DND-41 (cell line): Measurements from ENCODE around the gene DIAPH1.

Experiments used
- ATAC-seq: fragments of 200-7000 bp; cut with Tn5 transposase; 3 replicates; pipeline ENCODE4 v1.9.1; 2021; ENCODE audit warnings: low read depth; ENCODE audit not compliant: insufficient read depth
- DNase-seq: peaks from one replicate; pipeline ENCODE4 v3.0.0-alpha.2; 2020
- H2AFZ ChIP-seq: 2 replicates; pipeline ENCODE4 v1.6.0; 2012; ENCODE audit warnings: low read depth, low read length
- H3K27ac ChIP-seq: 2 replicates; pipeline ENCODE4 v1.5.1; 2012; ENCODE audit warnings: low read length, inconsistent platforms
- H3K27me3 ChIP-seq: fragments of 200-600 bp; sonication (generic); 2 replicates; pipeline ENCODE4 v1.6.0; 2012; ENCODE audit warnings: low read length, mild to moderate bottlenecking, inconsistent platforms; ENCODE audit not compliant: insufficient read depth, poor library complexity
- H3K36me3 ChIP-seq: 2 replicates; pipeline ENCODE4 v1.5.1; 2012; ENCODE audit warnings: low read length, inconsistent platforms; ENCODE audit not compliant: insufficient read depth
- H3K4me1 ChIP-seq: 2 replicates; pipeline ENCODE4 v1.5.1; 2012; ENCODE audit warnings: mild to moderate bottlenecking, low read length; ENCODE audit not compliant: insufficient read depth
- H3K4me2 ChIP-seq: 2 replicates; pipeline ENCODE4 v1.6.0; 2012; ENCODE audit warnings: mild to moderate bottlenecking, moderate library complexity, low read length, inconsistent platforms; ENCODE audit not compliant: insufficient read depth
- H3K4me3 ChIP-seq, 2 experiments: fragments of 200-600 bp in 1 of 2; shearing (Covaris generic) in 1 of 2; 2 replicates each; pipeline ENCODE4 v1.5.1; 2012 to 2016; ENCODE audit warnings: inconsistent platforms in 2 of 2, low read length in 2 of 2, mild to moderate bottlenecking in 2 of 2, low read depth in 1 of 2, moderate library complexity in 1 of 2
- H3K79me2 ChIP-seq: 2 replicates; pipeline ENCODE4 v1.6.0; 2012; ENCODE audit warnings: low read length, inconsistent platforms; ENCODE audit not compliant: insufficient read depth
- H3K9ac ChIP-seq: 2 replicates; pipeline ENCODE4 v1.6.0; 2012; ENCODE audit warnings: low read depth, mild to moderate bottlenecking, inconsistent platforms, low read length, moderate library complexity
- H3K9me3 ChIP-seq: 2 replicates; pipeline ENCODE4 v1.5.1; 2012; ENCODE audit warnings: low read length, moderate library complexity, mild to moderate bottlenecking, inconsistent platforms; ENCODE audit not compliant: insufficient read depth, severe bottlenecking
- H4K20me1 ChIP-seq: 2 replicates; pipeline ENCODE4 v1.6.0; 2012; ENCODE audit warnings: low read length; ENCODE audit not compliant: insufficient read depth
- CTCF ChIP-seq: IDR thresholded peaks from 2 replicates; pipeline ENCODE4 v1.5.1; 2012; ENCODE audit warnings: borderline replicate concordance, low read length, moderate library complexity, mild to moderate bottlenecking; ENCODE audit not compliant: poor library complexity, severe bottlenecking; ENCODE audit errors: extremely low read depth
- EZH2 ChIP-seq: IDR thresholded peaks from 3 replicates; pipeline ENCODE4 v1.6.1; 2012; ENCODE audit warnings: borderline replicate concordance, low read depth, mild to moderate bottlenecking, moderate library complexity, low read length, inconsistent platforms; ENCODE audit not compliant: severe bottlenecking

DIAPH1 gene

GRCh38 chr5:141640698-141641097 lies 21.9 kb upstream of the DIAPH1 start:
- H3K27ac ChIP-seq = no peak overlapping the region
- H3K4me3 ChIP-seq = no peak overlapping the region
- no peaks in the 10 kb centered on the region for H3K9me3 ChIP-seq
- H2AFZ ChIP-seq = no peak overlapping the region
- no peaks in the 10 kb centered on the region for H3K27me3 ChIP-seq
- H3K9ac ChIP-seq = no peak overlapping the region
- DNase-seq = no peak
- H3K36me3 ChIP-seq = peaks cover 3% of the 10 kb centered on the region; the same call in 1 of the 2 replicates
- ATAC-seq = no peak
- H3K4me1 ChIP-seq = peaks cover 18% of the 10 kb centered on the region
- H3K79me2 ChIP-seq = peaks cover 9% of the 10 kb centered on the region
- H3K4me2 ChIP-seq = no peak overlapping the region
- peaks cover 11% of the 10 kb centered on the region for H4K20me1 ChIP-seq
- TF ChIP-seq CTCF (no peak), EZH2 (no peak)

GRCh38 chr5:141640051-141640415 lies 21.2 kb upstream of the DIAPH1 start:
- Histone ChIP-seq H3K9ac (no peak overlapping the region), H3K36me3 (peaks cover 3% of the 10 kb centered on the region), H3K9me3 (no peaks in the 10 kb centered on the region), H4K20me1 (peaks cover 13% of the 10 kb centered on the region), H3K4me3 (no peak overlapping the region), H2AFZ (no peak overlapping the region), H3K27ac (no peak overlapping the region), H3K4me1 (peaks cover 25% of the 10 kb centered on the region), H3K4me2 (no peak overlapping the region), H3K27me3 (no peaks in the 10 kb centered on the region), H3K79me2 (peaks cover 16% of the 10 kb centered on the region)
- ATAC-seq = no peak
- TF ChIP-seq CTCF = no peak
- TF ChIP-seq EZH2 = no peak
- DNase-seq = no peak

GRCh38 chr5:141639357-141640050 lies 20.7 kb upstream of the DIAPH1 start:
- TF ChIP-seq EZH2 (no peak), CTCF (no peak)
- Histone ChIP-seq H3K27me3 (no peaks in the 10 kb centered on the region), H3K79me2 (peaks cover 21% of the 10 kb centered on the region), H3K9ac (no peak overlapping the region), H3K4me3 (no peak overlapping the region), H3K4me1 (peaks cover 30% of the 10 kb centered on the region), H3K4me2 (no peak overlapping the region), H4K20me1 (peaks cover 17% of the 10 kb centered on the region), H3K9me3 (no peaks in the 10 kb centered on the region), H2AFZ (no peak overlapping the region), H3K36me3 (peaks cover 8% of the 10 kb centered on the region), H3K27ac (no peak overlapping the region)
- DNase-seq (no peak), ATAC-seq (no peak)
